HG02981 (cell line): ENCODE measurements around the gene TBC1D1.

Experiments used
- ATAC-seq: cut with Tn5 transposase; IDR thresholded peaks from one replicate; pipeline ENCODE4 v1.9.1; 2021; ENCODE audit warnings: mild to moderate bottlenecking, moderate library complexity; ENCODE audit not compliant: unreplicated experiment

The TBC1D1 gene

DNA sequence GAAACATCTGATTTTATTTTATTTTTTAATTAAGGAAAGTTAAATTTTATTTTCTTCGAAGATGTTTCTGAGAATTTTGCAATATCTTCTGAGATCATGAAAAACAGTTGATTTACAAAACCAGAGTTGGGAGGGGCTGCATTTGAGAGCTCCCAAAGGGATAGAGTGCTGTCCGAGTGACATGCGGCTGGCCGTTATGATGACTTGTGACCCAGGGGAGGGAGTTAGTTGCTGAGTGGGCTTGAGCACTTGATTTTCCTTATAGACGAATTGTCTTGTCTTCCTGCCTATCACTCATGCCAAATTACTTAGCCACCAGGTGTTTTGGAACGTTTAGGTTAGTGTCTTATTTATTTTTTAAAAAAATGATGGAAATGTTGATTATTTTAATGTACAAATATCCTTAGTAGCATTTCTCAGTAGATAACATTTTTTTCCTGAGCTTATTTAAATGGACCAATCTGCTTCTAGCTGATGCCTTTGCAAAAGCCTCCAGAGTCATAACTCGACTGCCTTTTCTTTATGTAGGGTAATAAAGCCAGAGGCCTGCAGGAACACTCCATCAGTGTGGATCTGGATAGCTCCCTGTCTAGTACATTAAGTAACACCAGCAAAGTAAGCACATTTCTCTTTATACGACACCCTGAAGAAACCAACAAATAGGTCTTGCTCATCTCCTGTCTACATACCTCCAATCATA lies 154.6 kb downstream of the TBC1D1 start:
- no peak for ATAC-seq

DNA sequence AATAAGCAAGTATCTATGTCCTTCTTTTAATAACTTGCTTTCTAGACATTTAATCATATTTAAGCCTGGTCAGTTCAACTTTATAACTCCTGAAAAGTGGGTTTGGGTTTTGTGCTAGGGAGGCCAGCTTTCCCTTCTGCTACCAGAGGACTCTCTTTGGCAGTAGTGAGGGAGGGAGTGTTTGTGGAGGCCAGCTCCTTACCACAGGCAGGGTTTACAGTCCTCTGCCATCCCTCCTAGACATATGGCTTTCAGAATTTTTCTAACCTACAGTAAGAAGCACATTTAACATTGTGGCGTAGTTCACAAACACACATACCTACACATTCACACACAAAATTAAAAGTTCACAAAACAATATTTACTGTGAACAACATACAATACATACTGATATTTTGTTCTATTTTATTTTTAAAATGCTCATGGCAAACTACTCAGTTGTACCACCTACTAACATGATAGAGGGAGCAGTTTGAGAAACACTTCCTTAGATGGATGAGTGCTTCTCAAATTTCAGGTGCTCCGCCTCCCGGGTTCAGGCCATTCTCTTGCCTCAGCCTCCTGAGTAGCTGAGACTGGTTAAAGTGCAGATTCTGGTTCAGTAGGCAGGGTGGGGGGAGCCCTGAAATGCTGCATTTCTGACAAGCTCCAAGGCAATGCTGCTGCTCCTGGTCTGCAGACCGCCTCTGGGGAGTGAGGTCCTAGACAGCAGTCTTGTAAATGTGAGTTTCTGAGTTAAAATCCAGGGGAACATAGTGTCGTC lies 156.0 kb downstream of the TBC1D1 start:
- ATAC-seq = no peak

DNA sequence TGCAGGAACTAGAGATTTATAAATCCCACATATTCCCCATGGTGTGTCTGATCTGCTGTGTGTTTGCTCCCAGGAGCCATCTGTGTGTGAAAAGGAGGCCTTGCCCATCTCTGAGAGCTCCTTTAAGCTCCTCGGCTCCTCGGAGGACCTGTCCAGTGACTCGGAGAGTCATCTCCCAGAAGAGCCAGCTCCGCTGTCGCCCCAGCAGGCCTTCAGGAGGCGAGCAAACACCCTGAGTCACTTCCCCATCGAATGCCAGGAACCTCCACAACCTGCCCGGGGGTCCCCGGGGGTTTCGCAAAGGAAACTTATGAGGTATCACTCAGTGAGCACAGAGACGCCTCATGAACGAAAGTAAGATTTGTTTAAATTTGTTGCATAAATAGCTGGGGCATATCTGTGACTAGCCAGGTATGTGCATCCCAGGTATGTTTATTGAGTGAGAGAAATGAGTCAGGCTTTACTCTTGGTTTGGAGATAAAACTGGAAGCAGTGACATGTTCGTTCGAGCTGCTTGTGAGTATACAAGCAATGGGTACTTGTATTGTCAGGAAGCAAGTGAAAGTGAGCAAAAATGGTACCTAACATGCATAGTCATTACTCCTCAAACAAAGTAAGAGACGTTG lies 158.8 kb downstream of the TBC1D1 start:
- ATAC-seq = no peak

- no peak for ATAC-seq
Observed at GRCh38 chr4:38050560-38051350, 159.9 kb downstream of the TBC1D1 start.

- no peak for ATAC-seq
Observed at GRCh38 chr4:38055566-38055965, 164.7 kb downstream of the TBC1D1 start.

- no peak for ATAC-seq
Observed at GRCh38 chr4:38056011-38056685, 165.3 kb downstream of the TBC1D1 start.

GRCh38 chr4:38058151-38058550 lies 167.3 kb downstream of the TBC1D1 start:
- ATAC-seq = no peak

DNA sequence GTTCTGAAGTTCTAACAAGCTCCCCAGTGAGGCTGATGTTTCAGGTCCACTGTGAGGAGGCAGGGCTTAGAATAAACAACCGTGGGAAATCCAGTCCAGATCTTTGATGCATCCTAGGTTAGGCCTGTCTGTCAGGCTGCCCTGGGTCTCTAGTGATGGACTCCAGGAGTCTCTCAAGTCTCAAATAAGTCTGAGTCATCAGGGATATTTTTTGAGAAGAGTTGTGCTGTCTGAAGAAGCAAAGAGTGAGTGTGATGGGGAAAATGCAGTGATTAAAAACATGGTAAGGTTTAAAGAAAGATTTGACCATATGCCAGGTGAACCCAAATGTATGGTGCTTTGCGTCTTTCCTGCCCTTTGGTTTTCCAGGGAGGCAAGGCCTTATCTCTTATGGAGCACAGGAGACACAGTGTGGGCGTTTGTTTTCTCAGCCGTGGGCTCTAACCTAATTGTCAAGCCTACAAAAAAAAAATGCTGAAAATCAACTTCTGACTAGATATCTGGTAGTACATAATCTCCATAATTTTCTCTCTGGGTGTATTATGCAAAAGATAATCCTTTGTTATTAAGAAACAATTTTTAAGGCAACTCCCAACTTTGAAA lies 170.0 kb downstream of the TBC1D1 start:
- no peak for ATAC-seq

- no peak for ATAC-seq
Observed at GRCh38 chr4:38062088-38062775, 171.3 kb downstream of the TBC1D1 start.

DNA sequence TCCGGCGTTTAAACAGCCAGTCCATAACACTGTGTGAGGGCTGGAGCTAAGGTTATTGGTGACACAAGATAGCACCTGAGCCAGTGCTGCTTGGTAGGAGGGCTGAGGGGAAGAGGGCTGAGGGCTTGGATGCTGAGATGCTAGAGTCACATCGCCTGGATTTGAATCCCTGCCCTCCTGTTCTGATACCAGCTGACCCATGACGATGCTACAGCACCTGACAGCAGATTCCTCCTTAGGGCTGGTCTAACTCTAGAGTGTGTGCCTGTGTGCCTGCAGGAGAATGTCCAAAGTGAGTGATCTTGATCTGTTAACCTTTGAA lies 171.9 kb downstream of the TBC1D1 start:
- ATAC-seq = no peak

DNA sequence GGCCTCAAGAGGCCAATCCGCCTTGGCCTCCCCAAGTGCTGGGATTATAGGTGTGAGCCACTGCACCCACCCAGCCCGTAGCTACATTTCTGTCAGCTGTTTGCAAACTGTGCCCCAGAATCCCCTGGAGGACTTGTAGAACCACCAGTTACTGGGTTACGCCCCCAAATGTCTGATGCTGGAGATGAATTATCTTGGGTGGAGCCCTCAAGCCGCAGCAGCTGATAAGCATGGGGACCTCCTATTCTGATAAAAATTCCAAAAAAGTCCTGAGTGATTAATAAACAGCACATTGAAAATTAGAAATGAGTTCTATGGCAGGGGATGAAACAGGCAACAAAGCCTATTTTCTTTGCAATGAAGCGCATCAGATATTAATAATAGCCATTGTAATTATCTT lies 174.3 kb downstream of the TBC1D1 start:
- no peak for ATAC-seq

GRCh38 chr4:38065900-38066299 lies 175.0 kb downstream of the TBC1D1 start:
- ATAC-seq = no peak

DNA sequence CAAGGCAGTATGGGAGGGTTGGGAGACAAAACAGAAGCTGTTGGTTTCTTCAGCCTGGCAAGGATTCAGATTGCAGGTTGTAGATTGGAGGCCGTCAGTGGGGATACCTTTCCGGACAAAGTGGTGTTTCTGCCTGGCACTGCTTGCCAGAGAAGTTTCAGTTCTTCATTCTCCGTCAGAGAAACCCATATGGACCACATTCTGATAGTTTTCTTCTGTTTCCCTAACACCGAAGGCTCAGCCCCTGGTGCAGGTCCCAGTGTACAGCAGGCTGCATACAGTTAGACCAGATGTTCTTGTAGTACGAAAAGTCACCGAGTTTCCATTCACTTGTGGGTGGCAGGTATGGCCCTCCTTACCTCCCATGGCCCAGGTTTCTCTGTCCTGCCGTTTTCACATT lies 176.6 kb downstream of the TBC1D1 start:
- ATAC-seq = no peak

DNA sequence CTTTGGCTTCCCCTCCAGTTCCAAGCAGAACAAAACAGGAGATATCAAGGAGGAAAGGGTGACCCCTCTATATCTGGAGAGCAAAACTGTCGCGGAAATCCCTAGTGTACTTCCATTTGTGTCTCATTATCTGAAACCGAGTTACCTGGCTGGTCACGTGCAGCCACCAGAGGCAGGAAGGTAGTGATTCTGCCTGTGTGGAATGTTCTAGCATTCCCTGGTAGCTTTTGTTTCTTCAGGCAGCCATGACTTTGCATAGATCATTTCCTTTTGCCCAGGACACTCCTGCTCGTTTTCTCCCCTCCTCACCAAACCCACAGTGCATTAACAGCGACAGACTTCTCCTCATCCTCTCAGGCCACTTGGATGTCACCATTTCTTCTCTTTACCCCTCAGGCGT lies 177.2 kb downstream of the TBC1D1 start:
- no peak for ATAC-seq

DNA sequence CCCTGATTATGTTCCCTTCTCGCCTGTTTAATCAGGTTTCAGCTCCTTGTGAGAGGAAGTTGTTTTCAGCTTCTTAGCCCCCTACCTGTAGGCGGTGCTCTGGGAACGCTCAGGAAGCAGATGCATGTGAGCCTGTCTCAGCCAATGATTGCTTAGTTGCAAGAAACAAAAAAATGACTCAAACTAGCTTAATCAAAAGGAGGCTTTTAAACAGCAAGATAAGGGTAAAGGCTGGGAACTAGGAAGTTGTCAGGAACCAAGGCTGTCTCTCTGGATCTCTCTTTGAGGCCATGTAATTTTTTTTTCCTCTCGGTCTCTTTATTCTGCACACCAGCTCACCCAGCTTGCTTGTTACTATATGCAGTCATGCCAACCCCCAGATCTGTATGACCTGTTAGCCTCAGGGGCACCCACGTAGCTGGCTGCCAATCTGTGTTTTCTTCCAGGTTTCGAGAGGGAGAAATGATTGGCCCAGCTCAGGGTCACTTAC lies 178.4 kb downstream of the TBC1D1 start:
- ATAC-seq = no peak

DNA sequence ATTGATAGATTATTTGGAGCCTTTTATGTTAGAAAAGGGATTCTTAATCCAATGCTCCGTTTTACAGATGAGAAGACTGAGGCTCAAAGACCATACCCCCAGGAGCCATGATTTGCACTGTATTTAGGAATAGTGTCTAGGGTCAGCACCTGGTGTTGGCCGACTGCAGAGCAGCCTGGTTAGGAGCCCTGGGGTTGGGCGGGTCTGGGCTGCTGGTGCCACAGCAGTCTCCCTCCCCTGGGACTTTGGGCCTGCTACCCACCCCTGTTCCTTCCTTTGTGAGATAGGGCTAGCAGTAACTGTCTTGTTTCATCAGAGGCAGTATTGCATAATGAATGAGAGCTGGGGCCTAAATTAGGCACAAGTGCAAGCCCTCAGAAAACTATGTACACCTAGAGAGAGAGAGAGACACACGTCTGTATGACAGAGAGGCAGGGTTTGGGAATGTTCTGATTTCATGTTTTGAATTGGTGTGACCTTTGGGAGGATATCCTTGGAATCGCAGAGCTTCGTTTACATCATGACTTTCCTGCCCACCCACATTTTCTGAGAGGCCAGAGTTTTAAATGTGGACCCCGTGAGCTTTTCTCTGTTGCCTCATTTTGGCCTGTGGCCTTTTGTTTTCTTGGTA lies 181.0 kb downstream of the TBC1D1 start:
- no peak for ATAC-seq

- ATAC-seq = no peak
Observed at GRCh38 chr4:38072578-38072977, 181.7 kb downstream of the TBC1D1 start.

- no peak for ATAC-seq
Observed at GRCh38 chr4:38073596-38074234, 182.8 kb downstream of the TBC1D1 start.
